ENCODE data around the gene BRINP1.

GRCh38 chr9:119216651-119217331 lies 152.4 kb downstream of the BRINP1 start:
- TF ChIP-seq CTCF (conservative IDR thresholded peaks at IDR 0.05; ENCODE audit: low read length), result no peak
- no peak for TF ChIP-seq EZH2phosphoT487 (IDR thresholded peaks at IDR 0.05; ENCODE audit: borderline replicate concordance, low read depth, low read length)

All from OCI-LY7 (cell line).